HL-60 (cell line): ENCODE results near the gene TSC22D1.

Experiments used
- POLR2AphosphoS5 ChIP-seq: IDR thresholded peaks from 2 replicates; pipeline ENCODE4 v1.6.1; 2012; ENCODE audit warnings: low read depth
- SPI1 ChIP-seq: IDR thresholded peaks from 2 replicates; pipeline ENCODE4 v1.6.1; 2012; ENCODE audit warnings: low read depth, mild to moderate bottlenecking, borderline replicate concordance
- TF ChIP-seq, protein P1 (sequence below): IDR thresholded peaks from one replicate; pipeline ENCODE4 v1.5.1; 2011; ENCODE audit warnings: low read length, control low read depth, inconsistent platforms; ENCODE audit not compliant: insufficient read depth
- TF ChIP-seq, protein P2 (sequence below): IDR thresholded peaks from 2 replicates; pipeline ENCODE4 v1.6.1; 2012; ENCODE audit warnings: low read depth; ENCODE audit not compliant: insufficient replicate concordance

DNA sequence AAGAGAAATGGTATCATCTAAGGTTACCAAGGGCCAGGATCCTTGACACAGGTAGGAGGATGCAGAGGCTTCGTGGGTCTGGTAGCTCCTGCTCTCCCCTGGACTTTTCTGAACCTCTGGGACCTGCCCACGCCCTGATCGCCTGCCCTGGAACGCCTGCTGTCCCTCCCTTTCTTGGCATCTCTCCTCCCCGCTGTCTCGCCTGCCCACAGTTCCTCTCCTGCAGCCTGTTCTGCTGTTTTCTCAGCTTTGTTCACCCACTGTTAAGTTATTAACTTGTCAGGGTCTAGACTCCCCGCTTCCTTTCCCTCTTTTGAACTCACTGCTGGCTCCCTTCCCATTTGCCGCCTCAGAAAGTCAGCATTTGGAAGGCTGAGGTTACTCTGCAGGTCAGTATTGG lies 182.7 kb downstream of the TSC22D1 start:
- TF ChIP-seq, protein P1, sequence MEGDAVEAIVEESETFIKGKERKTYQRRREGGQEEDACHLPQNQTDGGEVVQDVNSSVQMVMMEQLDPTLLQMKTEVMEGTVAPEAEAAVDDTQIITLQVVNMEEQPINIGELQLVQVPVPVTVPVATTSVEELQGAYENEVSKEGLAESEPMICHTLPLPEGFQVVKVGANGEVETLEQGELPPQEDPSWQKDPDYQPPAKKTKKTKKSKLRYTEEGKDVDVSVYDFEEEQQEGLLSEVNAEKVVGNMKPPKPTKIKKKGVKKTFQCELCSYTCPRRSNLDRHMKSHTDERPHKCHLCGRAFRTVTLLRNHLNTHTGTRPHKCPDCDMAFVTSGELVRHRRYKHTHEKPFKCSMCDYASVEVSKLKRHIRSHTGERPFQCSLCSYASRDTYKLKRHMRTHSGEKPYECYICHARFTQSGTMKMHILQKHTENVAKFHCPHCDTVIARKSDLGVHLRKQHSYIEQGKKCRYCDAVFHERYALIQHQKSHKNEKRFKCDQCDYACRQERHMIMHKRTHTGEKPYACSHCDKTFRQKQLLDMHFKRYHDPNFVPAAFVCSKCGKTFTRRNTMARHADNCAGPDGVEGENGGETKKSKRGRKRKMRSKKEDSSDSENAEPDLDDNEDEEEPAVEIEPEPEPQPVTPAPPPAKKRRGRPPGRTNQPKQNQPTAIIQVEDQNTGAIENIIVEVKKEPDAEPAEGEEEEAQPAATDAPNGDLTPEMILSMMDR = no peak
- TF ChIP-seq, protein P2, sequence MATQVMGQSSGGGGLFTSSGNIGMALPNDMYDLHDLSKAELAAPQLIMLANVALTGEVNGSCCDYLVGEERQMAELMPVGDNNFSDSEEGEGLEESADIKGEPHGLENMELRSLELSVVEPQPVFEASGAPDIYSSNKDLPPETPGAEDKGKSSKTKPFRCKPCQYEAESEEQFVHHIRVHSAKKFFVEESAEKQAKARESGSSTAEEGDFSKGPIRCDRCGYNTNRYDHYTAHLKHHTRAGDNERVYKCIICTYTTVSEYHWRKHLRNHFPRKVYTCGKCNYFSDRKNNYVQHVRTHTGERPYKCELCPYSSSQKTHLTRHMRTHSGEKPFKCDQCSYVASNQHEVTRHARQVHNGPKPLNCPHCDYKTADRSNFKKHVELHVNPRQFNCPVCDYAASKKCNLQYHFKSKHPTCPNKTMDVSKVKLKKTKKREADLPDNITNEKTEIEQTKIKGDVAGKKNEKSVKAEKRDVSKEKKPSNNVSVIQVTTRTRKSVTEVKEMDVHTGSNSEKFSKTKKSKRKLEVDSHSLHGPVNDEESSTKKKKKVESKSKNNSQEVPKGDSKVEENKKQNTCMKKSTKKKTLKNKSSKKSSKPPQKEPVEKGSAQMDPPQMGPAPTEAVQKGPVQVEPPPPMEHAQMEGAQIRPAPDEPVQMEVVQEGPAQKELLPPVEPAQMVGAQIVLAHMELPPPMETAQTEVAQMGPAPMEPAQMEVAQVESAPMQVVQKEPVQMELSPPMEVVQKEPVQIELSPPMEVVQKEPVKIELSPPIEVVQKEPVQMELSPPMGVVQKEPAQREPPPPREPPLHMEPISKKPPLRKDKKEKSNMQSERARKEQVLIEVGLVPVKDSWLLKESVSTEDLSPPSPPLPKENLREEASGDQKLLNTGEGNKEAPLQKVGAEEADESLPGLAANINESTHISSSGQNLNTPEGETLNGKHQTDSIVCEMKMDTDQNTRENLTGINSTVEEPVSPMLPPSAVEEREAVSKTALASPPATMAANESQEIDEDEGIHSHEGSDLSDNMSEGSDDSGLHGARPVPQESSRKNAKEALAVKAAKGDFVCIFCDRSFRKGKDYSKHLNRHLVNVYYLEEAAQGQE = no peak
- TF ChIP-seq POLR2AphosphoS5 = no peak
- no peak for TF ChIP-seq SPI1
